ENCODE results near the gene PHKB. TPM values are rescaled to one million over a fixed set of nuclear protein-coding genes. Genes with fewer than 3 reads are reported as not detected.
"Not testable (repeated sequence)": the region's sequence is repeated elsewhere in the genome, so short reads cannot be mapped to it uniquely, and the experiment has no call there.

PHKB gene
- total RNA-seq, 2 experiments from 2014 or later: 37.5 to 39.3 TPM

- no peaks in the 10 kb centered on the region for H3K27me3 Mint-ChIP-seq
- peaks cover 4% of the 10 kb centered on the region for H3K9me3 Mint-ChIP-seq
- H3K4me1 Mint-ChIP-seq: no peaks in the 10 kb centered on the region
- DNase-seq: no peak
- POLR2A ChIA-PET: no interaction called here
- H3K4me3 Mint-ChIP-seq: no peak overlapping the region
- no peak overlapping the region for H3K27ac Mint-ChIP-seq
- H3K36me3 Mint-ChIP-seq: peaks cover 33% of the 10 kb centered on the region
- ATAC-seq (ENCODE audit: low read depth): no peak
These were observed 215.6 kb downstream of the PHKB start for GRCh38 chr16:47676635-47677177.

- H3K4me3 Mint-ChIP-seq; H3K27ac Mint-ChIP-seq; ATAC-seq (ENCODE audit: low read depth); H3K27me3 Mint-ChIP-seq; H3K4me1 Mint-ChIP-seq; POLR2A ChIA-PET; DNase-seq; H3K9me3 Mint-ChIP-seq: not testable (repeated sequence)
- peaks cover 27% of the 10 kb centered on the region for H3K36me3 Mint-ChIP-seq
These were observed 220.4 kb downstream of the PHKB start for GRCh38 chr16:47681571-47681970.

- peaks cover 1% of the 10 kb centered on the region for H3K4me1 Mint-ChIP-seq
- H3K27ac Mint-ChIP-seq: no peak overlapping the region
- H3K36me3 Mint-ChIP-seq: peaks cover 24% of the 10 kb centered on the region
- no peaks in the 10 kb centered on the region for H3K27me3 Mint-ChIP-seq
- DNase-seq: no peak
- ATAC-seq (ENCODE audit: low read depth): no peak
- POLR2A ChIA-PET: no interaction called here
- H3K4me3 Mint-ChIP-seq: no peak overlapping the region
- H3K9me3 Mint-ChIP-seq: no peaks in the 10 kb centered on the region
These were observed 226.6 kb downstream of the PHKB start for GRCh38 chr16:47687694-47688093.

GRCh38 chr16:47693226-47693625 lies 232.1 kb downstream of the PHKB start:
- ATAC-seq (ENCODE audit: low read depth): no peak
- no peaks in the 10 kb centered on the region for H3K9me3 Mint-ChIP-seq
- POLR2A ChIA-PET: no interaction called here
- H3K27me3 Mint-ChIP-seq: no peaks in the 10 kb centered on the region
- H3K4me3 Mint-ChIP-seq: no peak overlapping the region
- no peak for DNase-seq
- peaks cover 11% of the 10 kb centered on the region for H3K4me1 Mint-ChIP-seq
- no peak overlapping the region for H3K27ac Mint-ChIP-seq
- H3K36me3 Mint-ChIP-seq: peaks cover 38% of the 10 kb centered on the region

GRCh38 chr16:47694543-47694942 lies 233.4 kb downstream of the PHKB start:
- Mint-ChIP-seq H3K4me1 (peaks cover 9% of the 10 kb centered on the region), H3K27me3 (no peaks in the 10 kb centered on the region), H3K9me3 (no peaks in the 10 kb centered on the region), H3K4me3 (no peak overlapping the region), H3K27ac (no peak overlapping the region), H3K36me3 (peaks cover 45% of the 10 kb centered on the region)
- DNase-seq (no peak), ATAC-seq (ENCODE audit: low read depth) (no peak)
- POLR2A ChIA-PET: no interaction called here

- H3K27ac Mint-ChIP-seq: no peak overlapping the region
- H3K36me3 Mint-ChIP-seq: peaks cover 44% of the 10 kb centered on the region
These were observed 234.6 kb downstream of the PHKB start for GRCh38 chr16:47695756-47696155.

GRCh38 chr16:47697826-47698225 lies 236.7 kb downstream of the PHKB start:
- Mint-ChIP-seq H3K9me3 (peaks cover 8% of the 10 kb centered on the region), H3K27ac (no peak overlapping the region), H3K4me1 (peaks cover 9% of the 10 kb centered on the region), H3K4me3 (no peak overlapping the region), H3K27me3 (no peaks in the 10 kb centered on the region), H3K36me3 (peaks cover 42% of the 10 kb centered on the region)
- ATAC-seq (ENCODE audit: low read depth) (no peak), DNase-seq (no peak)
- POLR2A ChIA-PET: no interaction called here

More at GRCh38 chr16:47695756-47696155, 234.6 kb downstream of the PHKB start:
- peaks cover 9% of the 10 kb centered on the region for H3K4me1 Mint-ChIP-seq
- H3K27me3 Mint-ChIP-seq: no peaks in the 10 kb centered on the region
- no peak overlapping the region for H3K4me3 Mint-ChIP-seq
- DNase-seq (no peak), ATAC-seq (ENCODE audit: low read depth) (no peak)
- POLR2A ChIA-PET: no interaction called here
- H3K9me3 Mint-ChIP-seq: peaks cover 2% of the 10 kb centered on the region

GRCh38 chr16:47699106-47699505 lies 238.0 kb downstream of the PHKB start:
- peaks cover 9% of the 10 kb centered on the region for H3K4me1 Mint-ChIP-seq
- H3K27me3 Mint-ChIP-seq: no peaks in the 10 kb centered on the region
- POLR2A ChIA-PET: no interaction called here
- H3K36me3 Mint-ChIP-seq: peaks cover 42% of the 10 kb centered on the region
- peaks cover 8% of the 10 kb centered on the region for H3K9me3 Mint-ChIP-seq
- H3K27ac Mint-ChIP-seq: no peak overlapping the region
- DNase-seq: no peak
- ATAC-seq (ENCODE audit: low read depth): no peak
- no peak overlapping the region for H3K4me3 Mint-ChIP-seq

- peaks cover 9% of the 10 kb centered on the region for H3K4me1 Mint-ChIP-seq
- DNase-seq: no peak
- POLR2A ChIA-PET: no interaction called here
- ATAC-seq (ENCODE audit: low read depth): no peak
- H3K4me3 Mint-ChIP-seq: no peak overlapping the region
- H3K9me3 Mint-ChIP-seq: peaks cover 8% of the 10 kb centered on the region
- no peak overlapping the region for H3K27ac Mint-ChIP-seq
- no peaks in the 10 kb centered on the region for H3K27me3 Mint-ChIP-seq
- peaks cover 39% of the 10 kb centered on the region for H3K36me3 Mint-ChIP-seq
These were observed 239.9 kb downstream of the PHKB start for GRCh38 chr16:47700857-47701587.

GRCh38 chr16:47705266-47705665 lies 244.1 kb downstream of the PHKB start:
- Mint-ChIP-seq H3K27ac (no peak overlapping the region), H3K36me3 (peaks cover 10% of the 10 kb centered on the region), H3K4me1 (no peaks in the 10 kb centered on the region), H3K27me3 (no peaks in the 10 kb centered on the region), H3K9me3 (peaks cover 8% of the 10 kb centered on the region), H3K4me3 (no peak overlapping the region)
- DNase-seq (no peak), ATAC-seq (ENCODE audit: low read depth) (no peak)
- POLR2A ChIA-PET: no interaction called here

- Mint-ChIP-seq H3K36me3 (no peaks in the 10 kb centered on the region), H3K4me1 (peaks cover 3% of the 10 kb centered on the region), H3K27me3 (no peaks in the 10 kb centered on the region), H3K27ac (no peak overlapping the region), H3K4me3 (no peak overlapping the region), H3K9me3 (no peaks in the 10 kb centered on the region)
- POLR2A ChIA-PET: no interaction called here
- DNase-seq (no peak), ATAC-seq (ENCODE audit: low read depth) (no peak)
These were observed 250.7 kb downstream of the PHKB start for GRCh38 chr16:47711809-47712208.

- Mint-ChIP-seq H3K27ac (no peak overlapping the region), H3K27me3 (no peaks in the 10 kb centered on the region), H3K9me3 (no peaks in the 10 kb centered on the region), H3K4me3 (no peak overlapping the region), H3K4me1 (peaks cover 3% of the 10 kb centered on the region), H3K36me3 (no peaks in the 10 kb centered on the region)
- DNase-seq (no peak), ATAC-seq (ENCODE audit: low read depth) (no peak)
- POLR2A ChIA-PET: no interaction called here
These were observed 251.4 kb downstream of the PHKB start for GRCh38 chr16:47712276-47713224.

- H3K27me3 Mint-ChIP-seq: no peaks in the 10 kb centered on the region
- H3K27ac Mint-ChIP-seq: no peak overlapping the region
- H3K4me3 Mint-ChIP-seq: no peak overlapping the region
- ATAC-seq (ENCODE audit: low read depth): peak; percentile 72
- H3K9me3 Mint-ChIP-seq: no peaks in the 10 kb centered on the region
- DNase-seq: no peak
- H3K36me3 Mint-ChIP-seq: no peaks in the 10 kb centered on the region
- peaks cover 3% of the 10 kb centered on the region for H3K4me1 Mint-ChIP-seq
- POLR2A ChIA-PET: no interaction called here
These were observed 252.1 kb downstream of the PHKB start for GRCh38 chr16:47713225-47713595.

All from activated naive CD8-positive, alpha-beta T cell treated with anti-CD3 and anti-CD28 coated beads, Interleukin-2, amount 10 ng/mL, durations not matched to agents 7 days and 5 days (primary cell).